GM23338 (cell line): ENCODE results near the gene ATF2. TPM values are rescaled to one million over a fixed set of nuclear protein-coding genes. Genes with fewer than 3 reads are reported as not detected.
A peak's percentile ranks its signal among the peaks of the same experiment; 100 is the strongest.

ENCODE experiments used
- ZNF462 ChIP-seq: fragments of 250-450 bp; sonication (Bioruptor Pico); IDR thresholded peaks from 2 replicates; pipeline ENCODE4 v1.5.0; 2020; ENCODE audit warnings: mild to moderate bottlenecking, moderate library complexity
- microRNA counts: library from miRNA; unstranded; fragments of <30 nt; microRNA quantifications from one replicate; lab custom pipeline; 2017
- microRNA-seq: library from miRNA; unstranded; fragments of <30 nt; microRNA quantifications from one replicate; pipeline ENCODE4, GENCODE V29; 2017
- polyA plus RNA-seq: library from polyadenylated mRNA; unstranded; fragments of >200 nt; fragmentation: Nextera tagmentation; extraction: Ambion mirVana; gene quantifications from 2 replicates; pipeline ENCODE4 v1.2.1, GENCODE V29; 2016
- small RNA-seq: library from RNA; depleted of rRNA; stranded (forward); fragments of <200 nt; gene quantifications from one replicate; pipeline ENCODE3, GENCODE V24; 2014; ENCODE audit warnings: low replicate concordance
- total RNA-seq: library from RNA; depleted of rRNA; stranded (reverse); fragments of >200 nt; shearing (Covaris generic); gene quantifications from 2 replicates; pipeline ENCODE4 v1.2.3, GENCODE V29; 2014; rRNA removed

ATF2 gene
- total and polyA plus RNA-seq, 2 experiments from 2014 or later = 23.6 to 56.2 TPM

GRCh38 chr2:175022923-175023322 is 145.1 kb downstream of the ATF2 start (continued):
- no peak for TF ChIP-seq ZNF462 (CRISPR knock-in tag)

MicroRNA genes within 50 kb of the gene (microRNA counts, 767-probe panel; counts per million panel counts)
- not detected for microRNA hsa-miR-933 (lab: Ali Mortazavi, UCI)

Small RNA genes within 50 kb of the gene (microRNA-seq; reads per million reads assigned to microRNA genes)
- 3.1 reads per million, percentile 10 among the genes with 10 or more reads in this experiment for gene MIR933

Small RNA genes within 50 kb of the gene (small RNA-seq; reads per million reads assigned to genes)
- gene MIR933 (not detected), gene RF02271 (not detected), gene RNU6-1290P (not detected), gene RNU6-763P (not detected)

Other genes with a start within 250 kb of the ATF2 start
- 30.2 and 36.5 TPM in 2 replicates for gene CHN1, start 162.8 kb downstream of the ATF2 start, total RNA-seq
- gene CHN1, start 162.8 kb downstream of the ATF2 start, polyA plus RNA-seq = 26.3 and 28.1 TPM in 2 replicates
- gene ATP5MC3, start 13.5 kb upstream of the ATF2 start, total RNA-seq = 185 and 189 TPM in 2 replicates
- gene ATP5MC3, start 13.5 kb upstream of the ATF2 start, polyA plus RNA-seq = 531 and 557 TPM in 2 replicates